A673 (cell line): ENCODE results near the gene DPP9. TPM values are rescaled to one million over a fixed set of nuclear protein-coding genes. Genes with fewer than 3 reads are reported as not detected.
A peak's percentile ranks its signal among the peaks of the same experiment; 100 is the strongest.

Experiments used
- BruUV-seq: library from RNA; stranded (reverse); fragments of 400-500 nt; replicated peaks from 2 replicates; lab custom pipeline; 2021; lab: Mats Ljungman, UMichigan
- CTCF ChIA-PET: fragments of 300-600 bp; sonication (Branson Sonifier 250); formaldehyde crosslinking; loops from one replicate; lab custom pipeline; 2022; ENCODE audit warnings: antibody characterized with exemption; lab: Charles Lee
- POLR2A ChIA-PET: fragments of 300-600 bp; sonication (Branson Sonifier 250); formaldehyde crosslinking; loops from one replicate; lab custom pipeline; 2022; ENCODE audit warnings: antibody characterized with exemption; ENCODE audit not compliant: low non-redundant PET; lab: Charles Lee
- DNase-seq: peaks from one replicate; pipeline ENCODE4 v3.0.0-alpha.2; 2015; ENCODE audit warnings: low spot score
- H3K27ac ChIP-seq: fragments of 200-600 bp; sonication (generic); 2 replicates; pipeline ENCODE4 v1.5.1; 2016; ENCODE audit warnings: mixed run types, low read depth, mild to moderate bottlenecking, mixed read lengths, antibody characterized with exemption, low read length; ENCODE audit not compliant: poor library complexity, severe bottlenecking
- H3K27me3 ChIP-seq: fragments of 200-600 bp; sonication (generic); replicated peaks from 2 replicates; pipeline ENCODE4 v1.6.1; 2017; ENCODE audit warnings: mixed run types, low read depth, mild to moderate bottlenecking, mixed read lengths, antibody characterized with exemption, low read length; ENCODE audit not compliant: insufficient read depth, poor library complexity
- H3K36me3 ChIP-seq: fragments of 200-600 bp; sonication (generic); 2 replicates; pipeline ENCODE4 v1.6.1; 2016; ENCODE audit warnings: mixed run types, mild to moderate bottlenecking, mixed read lengths, antibody characterized with exemption, low read length; ENCODE audit not compliant: insufficient read depth, poor library complexity, severe bottlenecking
- H3K4me1 ChIP-seq: fragments of 200-600 bp; sonication (generic); 2 replicates; pipeline ENCODE4 v1.6.1; 2017; ENCODE audit warnings: mixed run types, mild to moderate bottlenecking, mixed read lengths, antibody characterized with exemption, low read length; ENCODE audit not compliant: insufficient read depth, poor library complexity, severe bottlenecking
- H3K4me3 ChIP-seq: fragments of 200-600 bp; sonication (generic); 2 replicates; pipeline ENCODE4 v1.5.1; 2016; ENCODE audit warnings: low read depth, mixed run types, mild to moderate bottlenecking, mixed read lengths, low read length; ENCODE audit not compliant: poor library complexity, severe bottlenecking
- H3K9me3 ChIP-seq: fragments of 200-600 bp; sonication (generic); 2 replicates; pipeline ENCODE4 v1.6.1; 2016; ENCODE audit warnings: mixed run types, low read depth, mild to moderate bottlenecking, mixed read lengths, antibody characterized with exemption, low read length; ENCODE audit not compliant: poor library complexity, severe bottlenecking
- CTCF ChIP-seq: fragments of 300-800, 200-600 bp; sonication (generic); conservative IDR thresholded peaks from 2 replicates; pipeline ENCODE4 v1.5.1; 2017; ENCODE audit warnings: low read depth, mild to moderate bottlenecking, antibody characterized with exemption, low read length, moderate library complexity, mixed read lengths
- EZH2 ChIP-seq: fragments of 200-600 bp; sonication (generic); IDR thresholded peaks from 2 replicates; pipeline ENCODE4 v1.6.1; 2017; ENCODE audit warnings: borderline replicate concordance, low read depth, mild to moderate bottlenecking, mixed read lengths, antibody characterized with exemption, low read length; ENCODE audit not compliant: poor library complexity, severe bottlenecking
- intact Hi-C: fragments of 100-400 bp; cut with micrococcal nuclease; formaldehyde crosslinking; loops from one replicate; pipeline ENCODE4 v1.10.0; 2022; ENCODE audit not compliant: unreplicated experiment
- total RNA-seq: library from RNA; stranded (reverse); gene quantifications from 2 replicates; pipeline ENCODE4 v1.2.3, GENCODE V29; 2021

DPP9 gene
- total RNA-seq, 1 experiment from 2014 or later: 65.7 TPM

- peaks cover 19% of the 10 kb centered on the region for H3K4me1 ChIP-seq
- TF ChIP-seq CTCF: no peak
- TF ChIP-seq EZH2: no peak
- no peak overlapping the region for H3K4me3 ChIP-seq
- no peaks in the 10 kb centered on the region for H3K27me3 ChIP-seq
- CTCF ChIA-PET: no interaction called here
- peak; percentile 47 for DNase-seq
- intact Hi-C loops: no loop called here
- BruUV-seq: no TSS peak
- H3K9me3 ChIP-seq: no peaks in the 10 kb centered on the region
- no peak overlapping the region for H3K27ac ChIP-seq
- POLR2A ChIA-PET: no interaction called here
- H3K36me3 ChIP-seq: no peaks in the 10 kb centered on the region
These were observed 19.3 kb upstream of the DPP9 start for GRCh38 chr19:4742723-4743646.

GRCh38 chr19:4740092-4740491, 16.4 kb upstream of the DPP9 start:
- Histone ChIP-seq H3K9me3 (no peaks in the 10 kb centered on the region), H3K27me3 (no peaks in the 10 kb centered on the region), H3K4me3 (no peak overlapping the region), H3K36me3 (no peaks in the 10 kb centered on the region), H3K27ac (no peak overlapping the region), H3K4me1 (peaks cover 21% of the 10 kb centered on the region)
- DNase-seq: no peak
- CTCF ChIA-PET: no interaction called here
- intact Hi-C loops: no loop called here
- TF ChIP-seq EZH2: no peak
- no peak for TF ChIP-seq CTCF
- BruUV-seq: no TSS peak
- POLR2A ChIA-PET: no interaction called here

DNA sequence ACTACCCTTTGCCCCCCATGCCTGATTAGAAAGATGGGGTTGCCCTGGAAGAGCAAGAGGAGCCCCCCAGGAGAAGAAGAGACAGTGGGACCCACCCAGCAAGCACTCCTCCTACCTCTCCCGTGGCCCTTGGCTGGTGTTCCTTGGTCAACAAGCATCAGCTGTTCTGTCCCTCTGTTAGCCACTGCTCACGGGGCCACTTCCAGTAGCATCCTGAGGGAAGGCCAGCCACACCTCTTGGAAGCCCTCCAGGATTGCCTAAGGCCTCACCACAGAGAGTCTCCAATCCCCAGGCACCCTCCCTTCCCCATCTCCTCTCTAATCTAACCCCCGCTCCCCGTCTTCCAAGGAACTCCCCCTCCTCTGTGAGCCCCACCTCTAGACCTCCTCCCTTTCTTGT, 15.1 kb upstream of the DPP9 start:
- intact Hi-C loops: no loop called here
- TF ChIP-seq EZH2: no peak
- no TSS peak for BruUV-seq
- CTCF ChIA-PET: interaction anchor here (0.6 to 2.1 kb wide), 2 partner anchors 16 to 52 kb away, joined by 9 to 11 read pairs; partner anchors contain the start of gene FEM1A
- Histone ChIP-seq H3K27ac (no peak overlapping the region), H3K4me3 (no peak overlapping the region), H3K36me3 (no peaks in the 10 kb centered on the region), H3K4me1 (peaks cover 21% of the 10 kb centered on the region), H3K27me3 (no peaks in the 10 kb centered on the region), H3K9me3 (no peaks in the 10 kb centered on the region)
- DNase-seq: no peak
- POLR2A ChIA-PET: interaction anchor here (0.6 kb wide), 1 partner anchor 21 kb away, joined by 4 read pairs; no protein-coding TSS in a partner anchor
